NCI-H1092 treated with DMSO at 0.1 percent for 48 hours (cell line): ENCODE data around the gene LSM4.
"Not testable (repeated sequence)": the region's sequence is repeated elsewhere in the genome, so short reads cannot be mapped to it uniquely, and the experiment has no call there.

Experiments used
- DNase-seq: peaks from one replicate; lab custom pipeline; 2025; lab: John Stamatoyannopoulos, UW

LSM4 gene

GRCh38 chr19:18340990-18341868 is 18.4 kb upstream of the LSM4 start:
- DNase-seq = no peak

GRCh38 chr19:18340190-18340989 is 17.5 kb upstream of the LSM4 start, which contains the start of gene PGPEP1:
PGPEP1 (plus strand) TSS chr19:18340598; CDS start chr19:18340682, 84 bp downstream.
- DNase-seq = peak; percentile 37

GRCh38 chr19:18339723-18340122 is 16.8 kb upstream of the LSM4 start:
- DNase-seq = no peak

- DNase-seq = no peak
Observed at GRCh38 chr19:18338541-18338940, 15.7 kb upstream of the LSM4 start.

GRCh38 chr19:18336121-18336520 is 13.2 kb upstream of the LSM4 start:
- no peak for DNase-seq

- no peak for DNase-seq
Observed at GRCh38 chr19:18333680-18334079, 10.8 kb upstream of the LSM4 start.

GRCh38 chr19:18332917-18333530 is 10.1 kb upstream of the LSM4 start:
- DNase-seq = no peak

- no peak for DNase-seq
Observed at GRCh38 chr19:18330868-18331267, 8.0 kb upstream of the LSM4 start.

- DNase-seq = no peak
Observed at GRCh38 chr19:18329035-18329376, 6.1 kb upstream of the LSM4 start.

GRCh38 chr19:18328340-18329034 is 5.6 kb upstream of the LSM4 start:
- peak; percentile 97 for DNase-seq

GRCh38 chr19:18326772-18327171 is 3.9 kb upstream of the LSM4 start:
- DNase-seq = no peak

GRCh38 chr19:18324373-18324731 is 1.5 kb upstream of the LSM4 start:
- not testable (repeated sequence) for DNase-seq

GRCh38 chr19:18322318-18322758 is 538 bp downstream of the LSM4 start:
- DNase-seq = peak; percentile 31

- DNase-seq = no peak
Observed at GRCh38 chr19:18321734-18322102, 1.2 kb downstream of the LSM4 start.

- DNase-seq = no peak
Observed at GRCh38 chr19:18320865-18321733, 1.8 kb downstream of the LSM4 start.

GRCh38 chr19:18319591-18320135 is 3.2 kb downstream of the LSM4 start:
- DNase-seq = no peak

- no peak for DNase-seq
Observed at GRCh38 chr19:18317961-18318800, 4.7 kb downstream of the LSM4 start.

- no peak for DNase-seq
Observed at GRCh38 chr19:18313398-18313797, 9.5 kb downstream of the LSM4 start.

GRCh38 chr19:18312092-18312534 is 10.8 kb downstream of the LSM4 start:
- DNase-seq = no peak
